GM12874 (cell line): ENCODE results near the gene PRR9.

Source experiments
- TF ChIP-seq, protein P1 (sequence below): IDR thresholded peaks from 2 replicates; pipeline ENCODE4 v1.5.1; 2011; ENCODE audit warnings: low read depth, mild to moderate bottlenecking, control low read depth, low read length, moderate library complexity; ENCODE audit not compliant: insufficient read depth

The PRR9 gene

DNA sequence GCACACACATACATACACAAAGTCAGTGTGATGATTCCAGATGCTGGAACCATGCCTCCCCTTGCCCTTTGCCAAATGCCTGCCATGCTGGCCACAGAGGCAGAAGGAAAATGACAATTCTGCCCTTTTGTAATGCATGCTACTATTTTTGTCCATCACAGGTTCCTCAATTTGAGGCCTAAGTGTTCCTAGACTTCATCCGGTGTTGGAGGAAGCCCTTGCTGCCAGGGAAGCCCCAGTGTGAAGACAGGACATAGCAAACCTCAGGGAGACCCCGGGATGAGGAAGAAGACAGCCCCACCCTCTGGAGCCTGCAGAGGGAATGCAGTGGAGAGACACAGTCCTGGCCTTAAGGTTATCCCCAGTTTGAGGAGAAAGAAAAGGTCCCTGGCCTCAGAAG is 14.4 kb downstream of the PRR9 start:
- TF ChIP-seq, protein P1, sequence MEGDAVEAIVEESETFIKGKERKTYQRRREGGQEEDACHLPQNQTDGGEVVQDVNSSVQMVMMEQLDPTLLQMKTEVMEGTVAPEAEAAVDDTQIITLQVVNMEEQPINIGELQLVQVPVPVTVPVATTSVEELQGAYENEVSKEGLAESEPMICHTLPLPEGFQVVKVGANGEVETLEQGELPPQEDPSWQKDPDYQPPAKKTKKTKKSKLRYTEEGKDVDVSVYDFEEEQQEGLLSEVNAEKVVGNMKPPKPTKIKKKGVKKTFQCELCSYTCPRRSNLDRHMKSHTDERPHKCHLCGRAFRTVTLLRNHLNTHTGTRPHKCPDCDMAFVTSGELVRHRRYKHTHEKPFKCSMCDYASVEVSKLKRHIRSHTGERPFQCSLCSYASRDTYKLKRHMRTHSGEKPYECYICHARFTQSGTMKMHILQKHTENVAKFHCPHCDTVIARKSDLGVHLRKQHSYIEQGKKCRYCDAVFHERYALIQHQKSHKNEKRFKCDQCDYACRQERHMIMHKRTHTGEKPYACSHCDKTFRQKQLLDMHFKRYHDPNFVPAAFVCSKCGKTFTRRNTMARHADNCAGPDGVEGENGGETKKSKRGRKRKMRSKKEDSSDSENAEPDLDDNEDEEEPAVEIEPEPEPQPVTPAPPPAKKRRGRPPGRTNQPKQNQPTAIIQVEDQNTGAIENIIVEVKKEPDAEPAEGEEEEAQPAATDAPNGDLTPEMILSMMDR: no peak

DNA sequence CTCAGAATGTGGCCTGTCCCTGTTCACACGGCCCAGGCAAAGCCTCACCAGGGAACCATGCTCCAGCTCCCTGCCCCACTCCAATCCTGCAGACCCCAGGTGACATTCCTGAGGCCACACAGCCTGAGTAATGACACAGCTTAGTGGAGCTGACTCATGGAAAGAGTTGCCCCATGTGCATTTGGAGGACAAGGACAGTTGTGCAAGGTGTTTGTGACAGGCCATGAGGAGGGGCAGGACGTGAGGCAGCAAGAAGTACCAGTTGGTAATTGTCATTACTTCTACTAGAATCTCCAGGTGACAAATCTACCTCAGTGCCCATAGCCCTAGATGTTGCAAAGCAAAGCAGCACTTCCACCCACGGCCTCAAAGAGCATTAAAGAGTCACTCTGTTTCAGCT is 15.2 kb downstream of the PRR9 start:
- TF ChIP-seq, protein P1: no peak

DNA sequence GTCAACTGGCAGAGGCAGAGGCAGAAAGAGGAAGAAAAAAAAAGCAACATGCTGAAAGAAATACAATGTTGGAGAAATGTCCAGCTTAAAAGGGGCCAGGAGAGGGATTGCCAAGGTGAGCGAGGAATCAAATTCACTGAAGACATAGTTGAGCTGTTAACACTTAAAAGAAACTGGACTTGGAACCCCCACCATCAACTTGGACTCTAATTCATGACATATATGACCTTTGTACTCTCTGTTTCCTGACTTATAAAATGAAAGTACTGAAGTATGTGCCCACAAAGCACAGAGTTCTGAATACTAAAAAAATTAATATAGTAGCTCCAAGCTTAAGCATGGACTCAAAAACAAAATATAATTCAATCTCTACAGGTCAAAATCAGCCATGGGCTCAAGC is 16.1 kb downstream of the PRR9 start:
- TF ChIP-seq, protein P1: no peak

- TF ChIP-seq, protein P1: peak; percentile 36
These were observed 21.1 kb downstream of the PRR9 start for GRCh38 chr1:153238527-153238926.

- TF ChIP-seq, protein P1: no peak
These were observed 24.8 kb downstream of the PRR9 start for GRCh38 chr1:153242160-153242559.

GRCh38 chr1:153245466-153245865 is 28.1 kb downstream of the PRR9 start:
- TF ChIP-seq, protein P1: no peak

DNA sequence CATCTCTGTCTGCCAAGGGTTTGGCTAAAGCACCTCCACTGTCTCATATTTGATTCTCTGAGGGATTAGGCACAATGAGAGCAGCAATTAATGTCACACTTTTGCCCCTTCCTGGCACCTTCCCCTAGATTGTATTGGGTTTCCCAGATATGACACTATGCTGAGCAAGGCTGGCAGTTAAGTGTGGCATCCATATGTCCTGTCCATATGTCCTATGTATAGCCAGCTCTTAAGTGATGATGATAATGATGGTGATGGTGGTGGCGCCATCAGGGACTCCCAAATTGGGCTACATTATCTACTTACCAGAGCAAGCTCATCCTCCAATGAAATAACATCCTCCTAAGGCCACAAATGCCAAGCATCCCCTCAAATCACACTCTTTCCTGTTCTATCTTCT is 28.6 kb downstream of the PRR9 start:
- TF ChIP-seq, protein P1: no peak

DNA sequence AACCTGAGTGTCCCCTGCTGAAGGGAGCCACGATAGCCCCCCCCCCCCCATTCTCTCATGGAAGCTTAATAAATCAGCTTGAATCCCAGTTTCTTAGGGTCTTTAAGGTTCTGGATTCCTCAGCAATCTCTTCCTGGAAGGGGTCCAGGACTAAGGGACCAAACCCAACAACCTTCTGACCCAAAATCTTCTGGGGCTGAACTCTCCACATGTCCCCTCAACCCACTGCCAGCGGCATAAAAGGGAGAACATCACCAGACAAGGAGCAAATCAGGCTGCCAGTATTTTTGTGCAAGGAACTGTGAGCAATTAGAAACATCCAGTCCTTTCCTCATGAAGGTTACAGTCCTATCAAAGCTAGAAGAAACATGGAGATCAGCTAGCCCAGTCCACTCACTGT is 29.4 kb downstream of the PRR9 start:
- TF ChIP-seq, protein P1: no peak
